Measurements from ENCODE around the gene GNAO1.

DNA sequence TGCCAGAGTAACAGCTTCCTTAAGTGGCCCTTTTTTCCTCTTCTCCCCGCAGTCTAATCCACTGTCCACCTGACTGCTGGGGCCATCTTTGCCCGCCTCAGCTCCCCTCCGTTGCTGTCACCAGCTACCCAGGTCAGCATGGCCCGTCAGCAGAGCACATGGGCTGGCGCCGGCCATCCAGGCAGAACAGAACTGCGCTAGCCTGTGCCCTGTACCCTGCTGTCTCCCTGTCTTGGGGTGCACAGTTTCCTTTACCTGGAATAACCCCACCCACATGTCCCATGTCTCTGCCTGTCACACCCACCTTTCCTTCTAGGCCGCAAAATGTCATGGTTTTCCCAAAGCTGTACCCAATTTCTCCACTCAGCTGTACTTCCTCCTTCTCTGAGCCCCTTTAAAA, 55.7 kb downstream of the GNAO1 start:
- TF ChIP-seq, protein P1, sequence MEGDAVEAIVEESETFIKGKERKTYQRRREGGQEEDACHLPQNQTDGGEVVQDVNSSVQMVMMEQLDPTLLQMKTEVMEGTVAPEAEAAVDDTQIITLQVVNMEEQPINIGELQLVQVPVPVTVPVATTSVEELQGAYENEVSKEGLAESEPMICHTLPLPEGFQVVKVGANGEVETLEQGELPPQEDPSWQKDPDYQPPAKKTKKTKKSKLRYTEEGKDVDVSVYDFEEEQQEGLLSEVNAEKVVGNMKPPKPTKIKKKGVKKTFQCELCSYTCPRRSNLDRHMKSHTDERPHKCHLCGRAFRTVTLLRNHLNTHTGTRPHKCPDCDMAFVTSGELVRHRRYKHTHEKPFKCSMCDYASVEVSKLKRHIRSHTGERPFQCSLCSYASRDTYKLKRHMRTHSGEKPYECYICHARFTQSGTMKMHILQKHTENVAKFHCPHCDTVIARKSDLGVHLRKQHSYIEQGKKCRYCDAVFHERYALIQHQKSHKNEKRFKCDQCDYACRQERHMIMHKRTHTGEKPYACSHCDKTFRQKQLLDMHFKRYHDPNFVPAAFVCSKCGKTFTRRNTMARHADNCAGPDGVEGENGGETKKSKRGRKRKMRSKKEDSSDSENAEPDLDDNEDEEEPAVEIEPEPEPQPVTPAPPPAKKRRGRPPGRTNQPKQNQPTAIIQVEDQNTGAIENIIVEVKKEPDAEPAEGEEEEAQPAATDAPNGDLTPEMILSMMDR (conservative IDR thresholded peaks at IDR 0.05) = no peak
- TF ChIP-seq ZFX (IDR thresholded peaks at IDR 0.05) = no peak
